Ascending aorta (tissue), 2 donors: ENCODE data around the gene FHIT. TPM values are rescaled to one million over a fixed set of nuclear protein-coding genes. Genes with fewer than 3 reads are reported as not detected.

Source experiments
- DNase-seq, 2 donors: peaks; one replicate each; pipeline ENCODE4 v3.0.0-alpha.2; 2019; ENCODE audit warnings: low spot score in 2 of 2
- H3K27ac ChIP-seq, 2 donors: fragments of 200-600 bp; sonication (generic); one replicate each; pipeline ENCODE4 v1.5.1; 2016 to 2017; ENCODE audit warnings: mild to moderate bottlenecking in 1 of 2
- H3K27me3 ChIP-seq: fragments of 200-600 bp; sonication (generic); one replicate; pipeline ENCODE4 v1.5.1; 2017
- H3K36me3 ChIP-seq, 2 donors: fragments of 200-600 bp; sonication (generic); one replicate each; pipeline ENCODE4 v1.5.1; 2016
- H3K4me1 ChIP-seq, 2 donors: fragments of 200-600 bp; sonication (generic); one replicate each; pipeline ENCODE4 v1.5.1; 2016 to 2017; ENCODE audit warnings: mild to moderate bottlenecking in 1 of 2
- H3K4me3 ChIP-seq, 2 donors: fragments of 200-600 bp; sonication (generic); one replicate each; pipeline ENCODE4 v1.5.1; 2016 to 2017; ENCODE audit warnings: mild to moderate bottlenecking in 1 of 2
- H3K9me3 ChIP-seq, 2 donors: fragments of 200-600 bp; sonication (generic); one replicate each; pipeline ENCODE4 v1.5.1; 2016
- CTCF ChIP-seq, 3 experiments: fragments of 200-600 bp in 2 of 3; fragments of 450-650 bp in 1 of 3; sonication (generic) in 2 of 3; IDR thresholded peaks; one replicate each; pipeline ENCODE4 v1.5.1; 2016 to 2019; ENCODE audit warnings: antibody characterized with exemption in 3 of 3, mild to moderate bottlenecking in 1 of 3, moderate library complexity in 1 of 3
- intact Hi-C: fragments of 100-400 bp; cut with DNase I; formaldehyde crosslinking; loops from one replicate; pipeline ENCODE4 v1.15.1; 2023
- total RNA-seq: library from RNA; depleted of rRNA; stranded (reverse); fragments of >200 nt; gene quantifications from one replicate; pipeline ENCODE4 v1.1.0, GENCODE V29; 2016

FHIT gene
- total RNA-seq, 1 donor from 2014 or later: 0.21 TPM

- no peaks in the 10 kb centered on the region for H3K36me3 ChIP-seq
- H3K27me3 ChIP-seq: no peaks in the 10 kb centered on the region
- no peaks in the 10 kb centered on the region for H3K9me3 ChIP-seq
- no peak overlapping the region for H3K27ac ChIP-seq
- no peak for TF ChIP-seq CTCF (IDR thresholded peaks at IDR 0.05)
- intact Hi-C loops: no loop called here
- DNase-seq: no peak
- H3K4me3 ChIP-seq: no peak overlapping the region
- no peaks in the 10 kb centered on the region for H3K4me1 ChIP-seq
These were observed 1205.6 kb downstream of the FHIT start for GRCh38 chr3:60045686-60046085.

GRCh38 chr3:60036803-60037202 is 1214.4 kb downstream of the FHIT start:
- Histone ChIP-seq H3K36me3 (no peaks in the 10 kb centered on the region), H3K9me3 (no peaks in the 10 kb centered on the region), H3K27me3 (no peaks in the 10 kb centered on the region), H3K27ac (no peak overlapping the region), H3K4me1 (no peaks in the 10 kb centered on the region), H3K4me3 (no peak overlapping the region)
- intact Hi-C loops: no loop called here
- DNase-seq: no peak
- TF ChIP-seq CTCF (IDR thresholded peaks at IDR 0.05): no peak

DNA sequence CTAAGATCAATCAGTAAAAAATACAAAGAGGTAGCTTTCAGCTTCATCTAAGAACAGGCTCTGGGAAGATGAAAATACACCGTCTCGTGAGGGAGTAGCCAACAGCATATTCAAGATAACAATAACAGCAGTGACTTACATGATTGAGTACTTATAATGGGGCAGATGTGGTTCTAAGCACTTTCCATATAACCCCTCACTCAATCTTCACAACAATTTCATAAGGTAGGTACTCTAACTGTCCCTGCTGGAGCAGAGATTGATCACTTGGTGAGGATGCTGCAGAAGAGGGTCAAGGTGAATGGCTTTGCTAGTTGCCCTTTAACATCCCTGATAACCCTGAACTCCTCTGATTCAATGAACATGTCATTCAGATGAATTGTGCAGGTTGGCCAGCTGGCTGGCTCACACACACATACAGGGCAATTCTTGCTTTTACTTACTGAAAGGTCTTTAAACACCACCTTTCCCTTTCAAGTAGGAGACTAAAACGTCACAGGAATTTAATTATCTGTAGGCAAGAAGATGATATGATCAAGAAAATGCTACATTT is 1217.3 kb downstream of the FHIT start:
- Histone ChIP-seq H3K9me3 (no peaks in the 10 kb centered on the region), H3K27ac (no peak overlapping the region), H3K36me3 (no peaks in the 10 kb centered on the region), H3K4me3 (no peak overlapping the region), H3K27me3 (no peaks in the 10 kb centered on the region), H3K4me1 (no peaks in the 10 kb centered on the region)
- intact Hi-C loops: no loop called here
- no peak for TF ChIP-seq CTCF (IDR thresholded peaks at IDR 0.05)
- no peak for DNase-seq

GRCh38 chr3:60030982-60031381 is 1220.3 kb downstream of the FHIT start:
- no peak overlapping the region for H3K4me3 ChIP-seq
- intact Hi-C loops: no loop called here
- DNase-seq: no peak
- H3K27me3 ChIP-seq: no peaks in the 10 kb centered on the region
- H3K4me1 ChIP-seq: no peaks in the 10 kb centered on the region
- TF ChIP-seq CTCF (IDR thresholded peaks at IDR 0.05): no peak
- no peaks in the 10 kb centered on the region for H3K36me3 ChIP-seq
- no peak overlapping the region for H3K27ac ChIP-seq
- H3K9me3 ChIP-seq: no peaks in the 10 kb centered on the region

GRCh38 chr3:60028233-60028632 is 1223.0 kb downstream of the FHIT start:
- Histone ChIP-seq H3K36me3 (no peaks in the 10 kb centered on the region), H3K27me3 (no peaks in the 10 kb centered on the region), H3K9me3 (no peaks in the 10 kb centered on the region), H3K4me3 (no peak overlapping the region), H3K4me1 (no peaks in the 10 kb centered on the region), H3K27ac (no peak overlapping the region)
- TF ChIP-seq CTCF (IDR thresholded peaks at IDR 0.05): no peak
- DNase-seq: no peak
- intact Hi-C loops: no loop called here

DNA sequence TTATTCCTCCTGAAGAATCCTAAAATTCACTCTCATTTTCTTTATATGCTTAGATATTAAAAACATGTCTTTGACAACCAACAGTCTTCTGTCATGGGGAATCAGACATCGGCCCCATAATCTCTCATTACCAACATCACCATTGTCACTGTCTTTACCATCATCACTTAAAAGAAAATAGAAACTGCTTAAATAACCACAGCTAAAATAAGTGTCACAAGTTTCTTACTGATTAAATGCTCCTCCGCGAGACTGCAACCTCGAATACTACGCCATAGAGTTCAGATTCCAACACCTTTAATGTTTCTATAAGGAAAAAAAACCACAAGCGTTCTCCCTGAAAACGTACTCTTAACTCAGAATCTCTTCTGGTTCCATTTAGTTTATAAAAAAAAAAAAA is 1223.9 kb downstream of the FHIT start:
- Histone ChIP-seq H3K4me3 (no peak overlapping the region), H3K36me3 (no peaks in the 10 kb centered on the region), H3K27me3 (no peaks in the 10 kb centered on the region), H3K9me3 (no peaks in the 10 kb centered on the region), H3K27ac (no peak overlapping the region), H3K4me1 (no peaks in the 10 kb centered on the region)
- no peak for TF ChIP-seq CTCF (IDR thresholded peaks at IDR 0.05)
- intact Hi-C loops: no loop called here
- DNase-seq: no peak
